ENCODE results near the gene ING2.
A peak's percentile ranks its signal among the peaks of the same experiment; 100 is the strongest.

Gene ING2

DNA sequence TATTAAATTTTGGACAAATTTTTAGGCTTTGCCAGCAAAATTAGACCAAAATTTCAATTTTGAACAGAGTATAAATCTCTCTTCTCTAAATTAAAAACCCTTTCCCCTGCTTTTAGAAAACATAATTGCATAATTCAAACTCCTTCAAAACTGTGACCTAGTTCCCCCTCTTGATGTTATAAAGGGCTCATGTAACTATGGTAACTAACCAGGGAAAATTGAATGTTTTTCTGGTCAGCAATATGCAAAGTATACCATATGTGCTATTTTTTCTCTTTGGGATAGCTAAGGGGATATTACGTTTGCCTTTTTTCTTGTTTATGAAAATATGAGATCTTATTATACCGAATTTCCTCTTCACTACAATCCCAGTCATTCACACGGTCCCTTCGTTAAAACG lies 5.1 kb upstream of the ING2 start:
- H3K4me3 ChIP-seq (replicated peaks; ENCODE audit: low read depth, low read length) = no peak overlapping the region
- DNase-seq (ENCODE audit: extremely low read depth, low read depth) = no peak
- TF ChIP-seq, protein P1, sequence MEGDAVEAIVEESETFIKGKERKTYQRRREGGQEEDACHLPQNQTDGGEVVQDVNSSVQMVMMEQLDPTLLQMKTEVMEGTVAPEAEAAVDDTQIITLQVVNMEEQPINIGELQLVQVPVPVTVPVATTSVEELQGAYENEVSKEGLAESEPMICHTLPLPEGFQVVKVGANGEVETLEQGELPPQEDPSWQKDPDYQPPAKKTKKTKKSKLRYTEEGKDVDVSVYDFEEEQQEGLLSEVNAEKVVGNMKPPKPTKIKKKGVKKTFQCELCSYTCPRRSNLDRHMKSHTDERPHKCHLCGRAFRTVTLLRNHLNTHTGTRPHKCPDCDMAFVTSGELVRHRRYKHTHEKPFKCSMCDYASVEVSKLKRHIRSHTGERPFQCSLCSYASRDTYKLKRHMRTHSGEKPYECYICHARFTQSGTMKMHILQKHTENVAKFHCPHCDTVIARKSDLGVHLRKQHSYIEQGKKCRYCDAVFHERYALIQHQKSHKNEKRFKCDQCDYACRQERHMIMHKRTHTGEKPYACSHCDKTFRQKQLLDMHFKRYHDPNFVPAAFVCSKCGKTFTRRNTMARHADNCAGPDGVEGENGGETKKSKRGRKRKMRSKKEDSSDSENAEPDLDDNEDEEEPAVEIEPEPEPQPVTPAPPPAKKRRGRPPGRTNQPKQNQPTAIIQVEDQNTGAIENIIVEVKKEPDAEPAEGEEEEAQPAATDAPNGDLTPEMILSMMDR (IDR thresholded peaks at IDR 0.05; ENCODE audit: low read depth, low read length, missing control alignments) = no peak

DNA sequence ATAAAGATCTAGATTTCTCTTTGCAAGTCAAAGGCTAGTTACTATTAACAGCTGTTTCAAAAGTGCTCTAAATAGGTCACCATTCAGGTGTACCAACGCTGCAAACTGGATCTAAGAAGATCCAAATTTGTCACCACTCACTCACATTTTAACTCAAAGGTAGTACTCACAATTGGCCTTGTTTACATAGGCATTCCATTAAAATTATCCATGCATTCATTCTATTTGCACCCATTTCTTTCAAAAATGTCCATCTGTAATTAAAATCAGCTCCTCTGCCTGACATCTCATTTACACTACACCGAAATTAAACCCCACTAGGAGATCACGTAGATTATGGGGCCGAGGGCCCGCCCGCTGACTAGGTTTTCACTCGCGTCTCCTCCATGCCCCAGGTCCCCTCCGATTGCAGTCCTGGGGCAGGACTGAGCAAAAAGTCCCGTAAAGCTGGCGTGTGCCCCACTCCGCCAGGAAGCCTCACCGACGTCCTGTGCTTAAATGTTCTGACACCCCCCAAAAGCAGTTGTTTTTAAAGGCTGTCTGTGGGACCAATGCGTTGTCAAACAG lies 1.3 kb upstream of the ING2 start:
- H3K4me3 ChIP-seq (replicated peaks; ENCODE audit: low read depth, low read length) = peak overlapping the region; percentile 88
- TF ChIP-seq, protein P1 (IDR thresholded peaks at IDR 0.05; ENCODE audit: low read depth, low read length, missing control alignments) = no peak
- DNase-seq (ENCODE audit: extremely low read depth, low read depth) = no peak

DNA sequence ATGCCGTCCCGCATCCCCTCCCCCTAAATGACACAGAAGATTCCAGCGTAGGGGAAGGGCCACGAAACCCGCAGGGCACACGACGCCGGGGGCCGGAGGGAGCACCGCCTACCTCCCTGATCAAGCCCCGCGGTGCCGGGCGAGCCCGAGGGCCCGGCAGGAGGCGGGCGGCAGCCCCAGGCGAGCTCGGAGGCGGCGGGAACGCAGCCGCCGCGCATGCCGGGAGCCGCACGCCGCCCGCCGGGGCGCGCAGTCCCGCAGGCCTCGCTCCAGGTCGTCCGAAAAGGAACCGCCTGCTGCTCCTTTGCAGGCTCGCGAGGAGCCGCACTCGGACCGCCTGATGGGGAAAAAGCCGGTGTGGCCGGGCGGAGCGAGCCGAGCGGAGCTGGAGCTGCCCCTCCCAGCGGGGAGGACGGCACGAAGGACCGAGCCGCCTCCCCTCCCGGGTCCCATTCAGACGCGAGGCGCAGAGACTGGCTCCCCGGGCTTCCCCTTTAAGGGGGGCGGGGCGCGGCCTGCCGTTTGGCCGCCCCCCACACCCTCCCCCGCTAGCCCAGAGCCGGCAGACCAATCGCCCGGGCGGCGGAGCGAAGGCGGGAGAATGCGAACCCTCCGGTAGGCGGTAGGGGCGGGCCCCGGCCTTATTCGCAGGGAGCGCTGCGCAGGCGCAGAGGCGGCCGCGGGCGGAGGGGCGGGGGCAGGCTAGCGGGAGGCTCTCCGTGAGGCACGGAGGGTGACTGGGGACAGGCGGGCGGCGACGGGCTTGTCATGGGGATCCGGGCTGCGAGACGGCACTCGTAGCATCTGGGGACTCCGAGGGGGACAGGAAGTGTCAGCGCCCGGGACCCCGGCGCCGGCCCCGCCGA lies 561 bp upstream of the ING2 start:
- DNase-seq (ENCODE audit: extremely low read depth, low read depth) = peak; percentile 77
- peak overlapping the region; percentile 88 for H3K4me3 ChIP-seq (replicated peaks; ENCODE audit: low read depth, low read length)
- TF ChIP-seq, protein P1 (IDR thresholded peaks at IDR 0.05; ENCODE audit: low read depth, low read length, missing control alignments) = peak; percentile 7

DNA sequence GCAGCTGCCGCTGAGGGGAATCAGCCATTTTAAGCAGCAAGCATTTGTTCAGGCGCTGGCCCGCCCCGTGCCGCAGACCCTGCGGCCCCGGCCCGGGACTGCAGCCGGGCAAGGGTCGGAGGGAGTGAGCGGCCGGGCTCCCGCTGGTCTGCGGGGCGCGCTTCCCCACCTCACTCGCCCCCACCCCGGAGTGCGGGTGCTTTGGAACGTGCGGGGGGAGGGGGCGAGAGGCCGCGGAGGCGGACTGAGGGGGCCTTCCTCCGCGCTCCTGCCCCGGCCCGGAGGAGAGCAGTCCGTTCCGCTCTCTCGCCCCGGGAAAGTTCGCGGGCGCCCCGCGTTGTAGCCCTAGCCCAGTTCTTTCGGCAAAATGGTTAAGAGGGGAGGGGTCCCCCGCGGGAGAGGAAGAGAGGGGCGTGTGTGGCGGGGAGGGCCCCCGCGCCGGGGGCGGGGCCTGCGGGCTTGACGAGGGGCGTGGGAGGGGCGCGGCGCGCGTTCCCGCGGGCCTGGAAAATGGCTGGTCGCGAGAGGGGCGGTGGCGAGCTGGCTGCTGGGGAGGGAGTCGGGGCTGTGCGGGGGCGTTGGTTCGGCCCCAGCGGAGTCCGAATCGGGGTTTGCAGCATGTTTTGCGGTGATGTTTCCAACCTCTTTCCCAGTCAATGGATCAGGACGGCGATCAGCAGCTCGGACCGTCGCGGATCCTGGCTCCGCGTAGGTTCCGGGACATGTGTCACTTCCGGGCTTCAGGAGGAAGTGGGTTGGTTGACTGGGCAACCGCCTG lies 942 bp downstream of the ING2 start:
- peak; percentile 54 for DNase-seq (ENCODE audit: extremely low read depth, low read depth)
- peak overlapping the region; percentile 88 for H3K4me3 ChIP-seq (replicated peaks; ENCODE audit: low read depth, low read length)
- TF ChIP-seq, protein P1 (IDR thresholded peaks at IDR 0.05; ENCODE audit: low read depth, low read length, missing control alignments) = no peak

DNA sequence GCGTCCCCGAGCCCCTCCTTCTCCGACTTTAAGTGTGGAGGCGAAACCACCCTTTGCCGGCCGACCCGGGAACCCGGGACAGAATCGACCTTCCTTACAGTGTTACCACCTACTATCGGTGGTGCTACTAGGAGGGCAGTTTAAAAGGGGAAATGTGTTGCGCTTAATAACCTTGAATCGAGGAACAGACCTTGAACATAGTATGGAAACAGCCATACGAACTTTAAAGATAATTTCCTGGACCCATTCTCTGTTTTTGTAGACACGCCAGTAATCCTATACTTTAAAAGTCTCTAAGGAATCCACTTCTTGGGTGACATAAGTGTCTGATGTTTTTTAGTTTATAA lies 1.5 kb downstream of the ING2 start:
- TF ChIP-seq, protein P1 (IDR thresholded peaks at IDR 0.05; ENCODE audit: low read depth, low read length, missing control alignments) = no peak
- DNase-seq (ENCODE audit: extremely low read depth, low read depth) = no peak
- peak overlapping the region; percentile 88 for H3K4me3 ChIP-seq (replicated peaks; ENCODE audit: low read depth, low read length)

DNA sequence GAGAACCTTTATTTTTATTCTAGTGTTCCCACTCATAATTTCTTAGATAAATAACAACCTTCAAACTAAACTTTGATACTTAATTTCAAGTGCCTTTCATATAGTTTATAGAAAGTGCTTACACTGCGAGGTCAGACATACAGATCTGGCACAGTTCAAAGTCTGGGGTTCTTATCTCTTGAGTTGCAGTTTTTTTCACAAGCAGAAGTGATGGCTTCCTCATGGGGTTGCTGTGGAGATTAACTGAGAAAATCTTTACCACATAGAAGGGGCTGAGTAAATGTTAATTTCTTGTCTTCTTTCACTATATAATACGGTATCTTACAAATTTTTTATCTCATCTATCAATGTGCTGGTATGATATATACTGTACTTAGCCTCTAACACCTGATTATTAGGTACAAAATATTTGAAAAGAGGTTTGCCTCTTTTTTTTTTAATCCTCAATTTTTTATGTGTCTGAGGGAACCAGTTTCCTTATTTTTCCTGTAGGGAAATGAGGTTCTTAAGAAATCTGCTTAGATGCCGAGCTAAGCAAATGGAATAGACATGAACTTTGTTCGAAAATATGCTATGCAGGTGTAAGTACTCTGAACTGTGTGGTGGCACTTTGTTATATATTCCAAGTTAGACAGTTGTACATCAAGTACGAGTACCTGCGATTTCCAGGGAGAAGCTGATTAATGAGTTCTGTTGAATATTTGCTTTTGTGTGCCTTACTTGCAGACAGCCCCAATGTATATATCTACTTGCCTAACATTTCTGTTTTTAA lies 3.3 kb downstream of the ING2 start:
- DNase-seq (ENCODE audit: extremely low read depth, low read depth) = no peak
- TF ChIP-seq, protein P1 (IDR thresholded peaks at IDR 0.05; ENCODE audit: low read depth, low read length, missing control alignments) = no peak
- no peak overlapping the region for H3K4me3 ChIP-seq (replicated peaks; ENCODE audit: low read depth, low read length)
